NCI-H2227 treated with DMSO at 0.1 percent for 48 hours (cell line): ENCODE measurements around the gene VAV1.
A peak's percentile ranks its signal among the peaks of the same experiment; 100 is the strongest.
"Not testable (repeated sequence)": the region's sequence is repeated elsewhere in the genome, so short reads cannot be mapped to it uniquely, and the experiment has no call there.

Experiments used
- DNase-seq: peaks from one replicate; lab custom pipeline; 2025; lab: John Stamatoyannopoulos, UW

VAV1 gene

GRCh38 chr19:6760606-6761005 lies 11.9 kb upstream of the VAV1 start:
- DNase-seq: no peak

GRCh38 chr19:6761053-6761676 lies 11.3 kb upstream of the VAV1 start:
- no peak for DNase-seq

GRCh38 chr19:6762253-6762797 lies 10.2 kb upstream of the VAV1 start:
- not testable (repeated sequence) for DNase-seq

GRCh38 chr19:6765738-6766356 lies 6.7 kb upstream of the VAV1 start:
- DNase-seq: no peak

- no peak for DNase-seq
Measured at GRCh38 chr19:6766357-6767080, 6.0 kb upstream of the VAV1 start.

- DNase-seq: no peak
Measured at GRCh38 chr19:6767081-6767356, 5.5 kb upstream of the VAV1 start.

GRCh38 chr19:6767357-6768235 lies 4.9 kb upstream of the VAV1 start, which contains the start of gene SH2D3A:
TSS of gene SH2D3A (minus strand) at chr19:6767435. CDS start at chr19:6763748, 3,687 bp downstream.
- DNase-seq: peak; percentile 6

- DNase-seq: no peak
Measured at GRCh38 chr19:6768236-6768785, 4.2 kb upstream of the VAV1 start.

GRCh38 chr19:6769006-6769619 lies 3.4 kb upstream of the VAV1 start:
- no peak for DNase-seq

GRCh38 chr19:6771648-6772027 lies 870 bp upstream of the VAV1 start:
- not testable (repeated sequence) for DNase-seq

- DNase-seq: no peak
Measured at GRCh38 chr19:6772866-6773322, 386 bp downstream of the VAV1 start.

- DNase-seq: no peak
Measured at GRCh38 chr19:6773323-6773931, 919 bp downstream of the VAV1 start.

- DNase-seq: no peak
Measured at GRCh38 chr19:6774821-6775707, 2.6 kb downstream of the VAV1 start.

GRCh38 chr19:6776045-6776444 lies 3.5 kb downstream of the VAV1 start:
- not testable (repeated sequence) for DNase-seq

GRCh38 chr19:6776999-6777398 lies 4.5 kb downstream of the VAV1 start:
- no peak for DNase-seq

- no peak for DNase-seq
Measured at GRCh38 chr19:6777434-6777833, 4.9 kb downstream of the VAV1 start.

- DNase-seq: no peak
Measured at GRCh38 chr19:6778386-6778785, 5.9 kb downstream of the VAV1 start.

GRCh38 chr19:6779206-6779605 lies 6.7 kb downstream of the VAV1 start:
- no peak for DNase-seq

- DNase-seq: no peak
Measured at GRCh38 chr19:6787393-6787792, 14.9 kb downstream of the VAV1 start.

GRCh38 chr19:6788896-6789295 lies 16.4 kb downstream of the VAV1 start:
- no peak for DNase-seq
